MM.1S (cell line): ENCODE measurements around the gene MID1.

ENCODE experiments used
- DNase-seq: peaks from one replicate; pipeline ENCODE4 v3.0.0-alpha.2; 2015
- H2AFZ ChIP-seq: fragments of 300-600 bp; sonication (generic); 2 replicates; pipeline ENCODE4 v1.6.0; 2016; ENCODE audit warnings: antibody characterized with exemption, low read length
- H3F3A ChIP-seq: fragments of 300-600 bp; sonication (generic); 2 replicates; pipeline ENCODE4 v1.6.1; 2016; ENCODE audit warnings: mild to moderate bottlenecking, antibody characterized with exemption, low read length, moderate library complexity, mixed read lengths; ENCODE audit not compliant: insufficient read depth
- H3K27ac ChIP-seq: fragments of 300-600 bp; sonication (generic); 2 replicates; pipeline ENCODE4 v1.5.1; 2016; ENCODE audit warnings: mild to moderate bottlenecking, low read length
- H3K27me3 ChIP-seq: fragments of 300-600 bp; sonication (generic); replicated peaks from 2 replicates; pipeline ENCODE4 v1.6.0; 2016; ENCODE audit warnings: low read length; ENCODE audit not compliant: insufficient read depth
- H3K36me3 ChIP-seq: fragments of 300-600 bp; sonication (generic); replicated peaks from 2 replicates; pipeline ENCODE4 v1.6.1; 2016; ENCODE audit warnings: mild to moderate bottlenecking, low read length, mixed read lengths; ENCODE audit not compliant: insufficient read depth
- H3K4me1 ChIP-seq: fragments of 300-600 bp; sonication (generic); 2 replicates; pipeline ENCODE4 v1.6.1; 2016; ENCODE audit warnings: low read length, mixed read lengths
- H3K4me2 ChIP-seq: fragments of 300-600 bp; sonication (generic); 2 replicates; pipeline ENCODE4 v1.6.0; 2016; ENCODE audit warnings: low read depth, low read length
- H3K4me3 ChIP-seq: fragments of 300-600 bp; sonication (generic); 2 replicates; pipeline ENCODE4 v1.5.1; 2016; ENCODE audit warnings: low read length, mixed read lengths
- H3K79me2 ChIP-seq: fragments of 300-600 bp; sonication (generic); 2 replicates; pipeline ENCODE4 v1.6.1; 2016; ENCODE audit warnings: mixed run types, low read length, mixed read lengths
- H3K9ac ChIP-seq: fragments of 300-600 bp; sonication (generic); 2 replicates; pipeline ENCODE4 v1.6.1; 2016; ENCODE audit warnings: low read length, mixed read lengths
- H3K9me2 ChIP-seq: fragments of 300-600 bp; sonication (generic); replicated peaks from 2 replicates; pipeline ENCODE4 v1.6.1; 2016; ENCODE audit warnings: mild to moderate bottlenecking, low read length, mixed read lengths; ENCODE audit not compliant: insufficient read depth
- H3K9me3 ChIP-seq: fragments of 300-600 bp; sonication (generic); replicated peaks from 2 replicates; pipeline ENCODE4 v1.6.1; 2016; ENCODE audit warnings: mild to moderate bottlenecking, low read length, mixed read lengths; ENCODE audit not compliant: insufficient read depth
- H4K20me1 ChIP-seq: fragments of 300-600 bp; sonication (generic); 2 replicates; pipeline ENCODE4 v1.6.1; 2016; ENCODE audit warnings: mild to moderate bottlenecking, low read length, moderate library complexity, mixed read lengths; ENCODE audit not compliant: insufficient read depth
- CTCF ChIP-seq: fragments of 300-600 bp; sonication (generic); IDR thresholded peaks from 2 replicates; pipeline ENCODE4 v1.5.1; 2016; ENCODE audit warnings: antibody characterized with exemption, low read length, mixed read lengths
- EZH2 ChIP-seq: fragments of 300-600 bp; sonication (generic); optimal IDR thresholded peaks from 2 replicates; pipeline ENCODE3; 2017; ENCODE audit warnings: low read depth, mild to moderate bottlenecking, antibody characterized with exemption, low read length, mixed read lengths
- EZH2phosphoT487 ChIP-seq: fragments of 300-600 bp; sonication (generic); IDR thresholded peaks from 2 replicates; pipeline ENCODE4 v1.6.1; 2018; ENCODE audit warnings: antibody characterized with exemption, low read length

MID1 gene

GRCh38 chrX:10578527-10578926 is 41.9 kb downstream of the MID1 start:
- no peak for DNase-seq
- H3K9ac ChIP-seq = no peak overlapping the region
- no peaks in the 10 kb centered on the region for H3F3A ChIP-seq
- no peak overlapping the region for H3K4me2 ChIP-seq
- H3K79me2 ChIP-seq = no peaks in the 10 kb centered on the region
- no peak overlapping the region for H3K4me3 ChIP-seq
- TF ChIP-seq EZH2phosphoT487 = no peak
- H3K9me3 ChIP-seq = no peaks in the 10 kb centered on the region
- H3K27ac ChIP-seq = no peak overlapping the region
- H3K9me2 ChIP-seq = no peaks in the 10 kb centered on the region
- H3K27me3 ChIP-seq = no peaks in the 10 kb centered on the region
- no peaks in the 10 kb centered on the region for H3K36me3 ChIP-seq
- H4K20me1 ChIP-seq = no peaks in the 10 kb centered on the region
- no peak overlapping the region for H2AFZ ChIP-seq
- H3K4me1 ChIP-seq = no peaks in the 10 kb centered on the region

GRCh38 chrX:10577853-10578252 is 42.5 kb downstream of the MID1 start:
- no peak overlapping the region for H3K4me2 ChIP-seq

GRCh38 chrX:10576777-10577447 is 43.5 kb downstream of the MID1 start:
- Histone ChIP-seq H3K4me2 (no peak overlapping the region), H3K9me2 (no peaks in the 10 kb centered on the region), H3K9ac (no peak overlapping the region), H3K9me3 (no peaks in the 10 kb centered on the region), H4K20me1 (no peaks in the 10 kb centered on the region), H3K27me3 (no peaks in the 10 kb centered on the region), H3F3A (no peaks in the 10 kb centered on the region), H3K79me2 (no peaks in the 10 kb centered on the region), H3K27ac (no peak overlapping the region), H3K4me1 (no peaks in the 10 kb centered on the region), H3K4me3 (no peak overlapping the region), H2AFZ (no peak overlapping the region), H3K36me3 (no peaks in the 10 kb centered on the region)
- no peak for DNase-seq
- TF ChIP-seq EZH2 (no peak), CTCF (no peak), EZH2phosphoT487 (no peak)

More at GRCh38 chrX:10577853-10578252, 42.5 kb downstream of the MID1 start:
- no peaks in the 10 kb centered on the region for H4K20me1 ChIP-seq
- no peaks in the 10 kb centered on the region for H3K79me2 ChIP-seq
- H3K9me3 ChIP-seq = no peaks in the 10 kb centered on the region
- no peaks in the 10 kb centered on the region for H3F3A ChIP-seq
- H3K27me3 ChIP-seq = no peaks in the 10 kb centered on the region
- H3K9me2 ChIP-seq = no peaks in the 10 kb centered on the region
- H3K9ac ChIP-seq = no peak overlapping the region
- no peak overlapping the region for H3K4me3 ChIP-seq
- DNase-seq = no peak
- no peaks in the 10 kb centered on the region for H3K4me1 ChIP-seq
- no peaks in the 10 kb centered on the region for H3K36me3 ChIP-seq
- no peak for TF ChIP-seq CTCF
- TF ChIP-seq EZH2phosphoT487 = no peak
- TF ChIP-seq EZH2 = no peak
- no peak overlapping the region for H2AFZ ChIP-seq
- no peak overlapping the region for H3K27ac ChIP-seq

GRCh38 chrX:10576186-10576585 is 44.2 kb downstream of the MID1 start:
- no peaks in the 10 kb centered on the region for H3K36me3 ChIP-seq
- H3F3A ChIP-seq = no peaks in the 10 kb centered on the region
- H2AFZ ChIP-seq = no peak overlapping the region
- no peaks in the 10 kb centered on the region for H3K79me2 ChIP-seq
- no peak for DNase-seq
- no peak overlapping the region for H3K4me3 ChIP-seq
- no peaks in the 10 kb centered on the region for H3K4me1 ChIP-seq
- H3K27ac ChIP-seq = no peak overlapping the region
- H3K9ac ChIP-seq = no peak overlapping the region
- H3K27me3 ChIP-seq = no peaks in the 10 kb centered on the region
- no peaks in the 10 kb centered on the region for H3K9me3 ChIP-seq
- no peak overlapping the region for H3K4me2 ChIP-seq
- H3K9me2 ChIP-seq = no peaks in the 10 kb centered on the region
- TF ChIP-seq EZH2 (no peak), CTCF (no peak), EZH2phosphoT487 (no peak)
- no peaks in the 10 kb centered on the region for H4K20me1 ChIP-seq
